ENCODE results near the gene PLRG1. TPM values are rescaled to one million over a fixed set of nuclear protein-coding genes. Genes with fewer than 3 reads are reported as not detected.

The PLRG1 gene
- total RNA-seq, 2 donors from 2014 or later, result 21.1 to 30.1 TPM

DNA sequence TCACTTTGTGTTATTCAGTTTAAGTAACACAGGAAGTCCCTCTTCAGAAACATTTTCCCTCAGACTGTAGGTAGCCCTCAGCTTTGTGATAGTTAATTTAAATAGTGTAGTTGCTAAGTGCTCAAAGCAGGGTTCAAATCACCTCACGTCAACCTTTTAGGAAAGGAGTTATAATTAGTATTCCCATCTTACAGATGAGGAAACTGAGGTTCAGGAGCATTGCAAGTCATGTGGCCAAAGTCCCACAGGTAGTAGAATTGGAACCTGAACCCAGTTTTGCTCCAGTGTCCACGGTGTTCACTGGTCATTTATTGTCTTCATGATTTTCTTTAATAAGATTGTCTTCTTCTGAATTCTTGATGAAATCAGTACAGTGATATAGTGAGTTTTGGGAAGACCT lies 54.3 kb downstream of the PLRG1 start:
- Histone ChIP-seq H3K27me3 (peaks cover 3 to 5% of the 10 kb centered on the region in 2 donors), H3K9me3 (no peaks in the 10 kb centered on the region), H3K4me1 (peaks cover 0 to 16% of the 10 kb centered on the region in 2 donors), H3K4me3 (no peak overlapping the region), H3K27ac (no peak overlapping the region), H3K36me3 (no peaks in the 10 kb centered on the region)
- TF ChIP-seq CTCF (IDR thresholded peaks at IDR 0.05), result no peak
- no peak for DNase-seq (ENCODE audit: low spot score)

- peak overlapping the region in 1 of 2 donors; percentile 46 for H3K4me3 ChIP-seq
- no peak for DNase-seq (ENCODE audit: low spot score)
- H3K27ac ChIP-seq, result no peak overlapping the region
- no peaks in the 10 kb centered on the region for H3K9me3 ChIP-seq
- peaks cover 0 to 27% of the 10 kb centered on the region in 2 donors for H3K4me1 ChIP-seq
- H3K36me3 ChIP-seq, result no peaks in the 10 kb centered on the region
- TF ChIP-seq CTCF (IDR thresholded peaks at IDR 0.05), result no peak
- H3K27me3 ChIP-seq, result peaks cover 9 to 19% of the 10 kb centered on the region in 2 donors
These were observed 57.9 kb downstream of the PLRG1 start for GRCh38 chr4:154492288-154492687.

DNA sequence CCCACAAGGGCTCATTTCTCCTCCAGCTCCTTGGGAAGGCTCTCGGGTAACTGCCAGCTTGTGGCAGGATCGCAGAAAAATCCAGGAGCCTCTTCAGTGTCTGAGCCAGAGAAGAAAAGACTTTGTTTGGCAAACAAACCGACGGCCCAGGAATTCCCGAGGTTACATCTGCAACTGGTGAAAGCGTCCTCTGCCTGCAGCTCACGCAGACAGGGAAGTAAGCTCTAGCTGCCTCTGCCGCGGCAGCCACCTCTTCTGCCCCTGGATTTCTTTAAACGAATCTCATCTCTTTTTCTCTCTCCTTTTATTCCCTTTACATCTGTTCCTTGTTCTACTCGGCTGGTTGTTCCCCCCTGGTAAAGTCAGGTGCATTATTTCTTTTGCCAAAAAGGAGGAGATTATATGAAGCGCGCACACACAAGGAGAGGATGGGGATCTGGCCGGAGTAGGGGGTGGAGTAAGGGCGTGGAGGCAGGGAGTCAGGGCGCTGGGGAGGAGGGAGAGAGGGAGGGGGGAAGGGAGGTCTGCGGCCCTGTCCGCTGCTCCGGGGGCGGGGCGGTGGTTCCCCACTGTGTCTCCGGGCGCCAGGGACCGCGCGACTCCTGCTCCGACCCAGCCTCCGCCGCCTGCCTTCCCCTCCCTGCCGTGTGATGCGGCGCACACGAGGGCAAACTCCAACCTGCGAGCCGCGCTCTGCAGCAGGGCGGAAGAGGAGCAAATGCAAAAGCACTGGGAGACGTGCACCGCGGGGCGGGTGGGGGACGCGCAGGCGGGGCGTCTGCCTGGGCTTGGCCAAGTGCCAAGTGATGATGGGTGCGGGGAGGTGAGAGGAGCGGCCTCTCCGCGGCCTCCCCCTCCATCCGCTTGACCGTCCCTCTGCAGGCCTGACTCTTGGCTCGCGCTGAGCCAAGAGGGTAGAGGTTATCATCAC lies 58.6 kb downstream of the PLRG1 start, which contains the start of gene DCHS2:
TSS of gene DCHS2 (minus strand) at position 459 of the 931 bp plus-strand sequence. CDS start at position 15, 444 bp downstream.
- Histone ChIP-seq H3K9me3 (no peaks in the 10 kb centered on the region), H3K27me3 (peaks cover 9 to 19% of the 10 kb centered on the region in 2 donors), H3K4me3 (peak within 1 kb of the TSS in 1 of 2 donors; percentile 46), H3K36me3 (no peaks in the 10 kb centered on the region), H3K27ac (no peak within 1 kb of the TSS), H3K4me1 (peaks cover 0 to 27% of the 10 kb centered on the region in 2 donors)
- no peak for DNase-seq (ENCODE audit: low spot score)
- TF ChIP-seq CTCF (IDR thresholded peaks at IDR 0.05), result no peak

GRCh38 chr4:154490583-154491340 lies 59.4 kb downstream of the PLRG1 start:
- DNase-seq (ENCODE audit: low spot score), result no peak
- no peaks in the 10 kb centered on the region for H3K9me3 ChIP-seq
- peak overlapping the region in 1 of 2 donors; percentile 46 for H3K4me3 ChIP-seq
- H3K27me3 ChIP-seq, result peaks cover 9 to 19% of the 10 kb centered on the region in 2 donors
- H3K27ac ChIP-seq, result no peak overlapping the region
- no peaks in the 10 kb centered on the region for H3K36me3 ChIP-seq
- H3K4me1 ChIP-seq, result peaks cover 0 to 27% of the 10 kb centered on the region in 2 donors
- TF ChIP-seq CTCF (IDR thresholded peaks at IDR 0.05), result no peak

DNA sequence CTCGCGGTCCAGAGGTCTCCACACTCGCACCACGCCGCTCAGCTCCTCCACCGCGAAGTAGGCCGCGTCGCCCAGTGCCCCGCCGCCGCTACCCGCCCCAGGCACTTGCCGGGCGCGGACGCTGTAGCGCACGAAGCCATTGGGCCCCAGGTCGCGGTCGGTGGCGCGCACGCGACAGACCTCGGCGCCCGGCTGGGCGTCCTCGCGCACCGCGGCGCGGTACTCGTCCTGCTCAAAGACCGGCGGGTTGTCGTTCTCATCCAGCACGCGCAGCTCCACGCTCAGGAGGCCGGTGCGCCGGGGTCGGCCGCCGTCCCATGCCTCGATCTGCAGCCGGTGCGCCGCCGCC lies 60.0 kb downstream of the PLRG1 start:
- Histone ChIP-seq H3K27me3 (peaks cover 9 to 19% of the 10 kb centered on the region in 2 donors), H3K9me3 (no peaks in the 10 kb centered on the region), H3K36me3 (no peaks in the 10 kb centered on the region), H3K4me3 (no peak overlapping the region), H3K4me1 (peaks cover 0 to 27% of the 10 kb centered on the region in 2 donors), H3K27ac (no peak overlapping the region)
- no peak for DNase-seq (ENCODE audit: low spot score)
- TF ChIP-seq CTCF (IDR thresholded peaks at IDR 0.05), result no peak

Data from right atrium auricular region (tissue), 2 donors.